8988T (cell line): ENCODE measurements around the gene SLC5A5.
"Not testable (repeated sequence)": the region's sequence is repeated elsewhere in the genome, so short reads cannot be mapped to it uniquely, and the experiment has no call there.

ENCODE experiments used
- DNase-seq: peaks from one replicate; pipeline ENCODE4 v3.0.0; 2011

The SLC5A5 gene

DNA sequence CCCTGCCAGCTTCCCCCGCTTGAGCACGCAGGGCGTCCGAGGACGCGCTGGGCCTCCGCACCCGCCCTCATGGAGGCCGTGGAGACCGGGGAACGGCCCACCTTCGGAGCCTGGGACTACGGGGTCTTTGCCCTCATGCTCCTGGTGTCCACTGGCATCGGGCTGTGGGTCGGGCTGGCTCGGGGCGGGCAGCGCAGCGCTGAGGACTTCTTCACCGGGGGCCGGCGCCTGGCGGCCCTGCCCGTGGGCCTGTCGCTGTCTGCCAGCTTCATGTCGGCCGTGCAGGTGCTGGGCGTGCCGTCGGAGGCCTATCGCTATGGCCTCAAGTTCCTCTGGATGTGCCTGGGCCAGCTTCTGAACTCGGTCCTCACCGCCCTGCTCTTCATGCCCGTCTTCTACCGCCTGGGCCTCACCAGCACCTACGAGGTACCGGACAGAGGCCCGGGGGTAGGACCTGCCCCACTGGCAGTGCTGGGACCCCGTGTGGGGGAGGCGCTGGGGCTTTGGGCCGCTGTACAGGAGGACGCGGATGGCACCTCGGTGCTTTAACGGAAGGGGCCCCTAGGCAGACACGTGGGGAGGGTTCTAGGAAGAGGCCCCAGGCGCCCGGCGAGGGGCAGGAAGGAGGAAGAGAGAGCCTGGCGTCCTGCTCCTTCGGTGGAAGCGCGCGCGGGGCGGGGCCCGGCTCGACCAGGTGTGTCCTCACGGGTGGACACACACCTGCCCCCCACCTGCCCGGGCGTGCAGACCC is 681 bp downstream of the SLC5A5 start:
- DNase-seq, result no peak

DNA sequence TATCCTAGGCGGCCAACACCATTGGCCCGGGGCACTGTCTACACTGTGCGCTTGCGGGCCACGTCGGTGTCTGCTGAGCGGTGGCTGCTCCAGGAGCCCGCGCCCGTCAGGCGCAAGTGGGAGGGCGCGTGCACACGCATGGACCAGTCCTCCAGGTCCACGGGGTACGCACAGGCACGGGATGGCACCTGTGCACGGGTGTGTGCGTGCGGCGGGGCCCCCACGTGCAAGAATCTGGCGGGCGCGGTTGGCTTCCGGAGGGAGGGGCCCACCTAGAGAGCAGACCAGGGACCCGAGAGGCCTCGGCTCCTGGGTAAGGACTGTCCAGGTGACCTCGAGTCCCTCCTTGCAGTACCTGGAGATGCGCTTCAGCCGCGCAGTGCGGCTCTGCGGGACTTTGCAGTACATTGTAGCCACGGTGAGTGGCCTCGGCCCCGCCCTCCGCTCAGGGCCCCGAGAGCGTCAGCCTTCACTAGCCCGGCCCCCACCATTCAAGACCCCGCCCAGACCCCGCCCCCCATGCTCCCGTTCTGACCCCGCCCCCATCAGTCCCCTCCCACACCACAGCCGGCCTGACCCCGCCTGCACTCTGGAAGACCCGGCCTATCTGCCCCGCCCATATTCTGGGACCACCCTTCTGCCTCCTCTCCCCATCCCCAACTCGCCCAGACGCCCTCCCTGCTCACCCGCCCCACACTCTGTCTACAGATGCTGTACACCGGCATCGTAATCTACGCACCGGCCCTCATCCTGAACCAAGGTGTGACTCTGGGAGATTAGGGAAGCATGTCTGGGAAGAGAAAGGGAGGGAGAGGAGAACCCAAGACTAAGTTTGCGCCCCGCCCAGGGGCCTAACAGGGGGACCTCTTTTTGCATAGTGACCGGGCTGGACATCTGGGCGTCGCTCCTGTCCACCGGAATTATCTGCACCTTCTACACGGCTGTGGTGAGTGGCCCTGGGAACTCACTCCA is 2.3 kb downstream of the SLC5A5 start:
- DNase-seq, result no peak

DNA sequence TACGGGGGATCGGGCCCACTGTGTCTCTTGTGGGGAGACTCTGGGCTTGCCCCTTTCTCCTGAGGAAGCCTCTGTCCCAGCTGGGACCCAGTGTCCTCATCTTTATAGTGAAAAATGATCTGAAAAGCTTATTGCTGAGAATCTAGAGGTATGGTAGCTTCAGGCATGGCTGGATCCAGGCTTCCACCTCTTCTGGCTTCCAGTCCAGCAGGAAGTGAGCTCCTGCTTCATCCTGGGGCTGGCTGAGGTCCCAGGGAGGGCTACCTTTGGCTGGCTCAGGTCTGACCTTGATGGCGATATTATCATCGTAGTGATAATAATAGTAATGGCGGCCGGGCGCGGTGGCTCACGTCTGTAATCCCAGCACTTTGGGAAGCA is 3.0 kb downstream of the SLC5A5 start:
- no peak for DNase-seq

DNA sequence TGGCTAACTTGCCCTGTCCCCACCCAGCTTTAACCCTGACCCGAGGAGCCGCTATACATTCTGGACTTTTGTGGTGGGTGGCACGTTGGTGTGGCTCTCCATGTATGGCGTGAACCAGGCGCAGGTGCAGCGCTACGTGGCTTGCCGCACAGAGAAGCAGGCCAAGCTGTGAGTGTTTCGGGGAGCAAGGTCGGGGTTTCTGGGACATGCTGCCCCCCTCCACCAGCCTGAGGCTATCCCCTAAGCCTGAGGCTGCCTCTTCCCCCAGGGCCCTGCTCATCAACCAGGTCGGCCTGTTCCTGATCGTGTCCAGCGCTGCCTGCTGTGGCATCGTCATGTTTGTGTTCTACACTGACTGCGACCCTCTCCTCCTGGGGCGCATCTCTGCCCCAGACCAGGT is 6.0 kb downstream of the SLC5A5 start:
- no peak for DNase-seq

DNA sequence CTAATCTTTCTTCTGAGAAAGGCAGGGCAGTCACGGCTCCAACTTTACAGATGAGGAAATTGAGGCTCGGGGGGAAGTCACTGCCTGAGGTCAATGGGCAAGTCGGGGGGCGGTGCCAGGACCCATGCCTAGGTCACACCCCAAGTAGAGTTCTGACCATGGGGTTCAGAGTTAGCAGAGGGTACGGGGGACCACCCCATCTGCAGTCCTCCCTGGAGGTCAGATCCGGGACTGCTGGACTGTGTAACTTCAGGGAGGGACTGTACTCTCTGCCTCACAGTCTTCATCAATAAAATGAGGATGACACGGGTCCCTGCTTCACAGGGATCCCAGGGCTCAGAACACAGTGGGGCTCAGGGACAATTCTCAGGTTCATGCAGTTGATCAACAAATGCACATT is 7.7 kb downstream of the SLC5A5 start:
- no peak for DNase-seq

DNA sequence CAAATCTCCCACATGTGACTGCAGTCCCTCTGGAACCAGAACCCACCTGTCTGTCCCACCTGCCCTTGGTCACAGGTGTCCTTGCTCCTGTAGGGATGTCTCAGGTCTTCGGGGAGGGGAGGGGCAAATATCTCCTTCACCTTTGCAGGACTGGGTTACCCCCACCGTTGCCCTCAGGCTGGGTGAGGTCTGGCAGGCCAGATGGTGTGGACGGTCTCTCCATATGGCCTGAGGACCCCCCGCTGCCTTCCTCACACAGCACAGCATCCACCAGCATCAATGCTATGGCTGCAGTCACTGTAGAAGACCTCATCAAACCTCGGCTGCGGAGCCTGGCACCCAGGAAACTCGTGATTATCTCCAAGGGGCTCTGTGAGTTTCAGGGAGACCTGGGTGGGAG is 10.0 kb downstream of the SLC5A5 start:
- no peak for DNase-seq

DNA sequence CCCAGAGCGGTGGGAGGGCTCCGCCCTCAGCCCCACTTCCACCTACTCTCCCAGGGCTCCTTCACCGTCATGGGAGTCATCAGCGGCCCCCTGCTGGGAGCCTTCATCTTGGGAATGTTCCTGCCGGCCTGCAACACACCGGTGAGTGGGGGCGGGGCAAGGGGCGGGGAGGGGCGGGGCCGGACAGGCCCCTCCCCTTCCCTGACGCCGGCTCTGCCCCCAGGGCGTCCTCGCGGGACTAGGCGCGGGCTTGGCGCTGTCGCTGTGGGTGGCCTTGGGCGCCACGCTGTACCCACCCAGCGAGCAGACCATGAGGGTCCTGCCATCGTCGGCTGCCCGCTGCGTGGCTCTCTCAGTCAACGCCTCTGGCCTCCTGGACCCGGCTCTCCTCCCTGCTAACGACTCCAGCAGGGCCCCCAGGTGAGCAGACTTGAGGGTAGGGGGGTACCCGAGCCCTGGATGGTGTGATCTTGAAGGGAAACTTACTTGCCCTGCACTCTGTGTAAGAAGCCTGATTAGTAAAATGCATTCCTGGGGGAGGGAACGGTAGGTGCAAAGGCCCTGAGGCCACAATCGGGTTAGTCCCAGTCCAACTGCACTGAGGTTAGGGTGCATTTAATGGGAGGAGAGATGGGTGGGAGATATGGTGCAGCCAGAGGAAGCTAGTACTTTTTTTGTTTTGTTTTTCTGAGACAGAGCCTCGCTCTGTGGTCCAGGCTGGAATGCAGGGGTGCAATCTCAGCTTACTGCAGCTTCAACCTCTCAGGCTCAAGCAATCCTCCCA is 12.1 kb downstream of the SLC5A5 start:
- DNase-seq, result no peak

DNA sequence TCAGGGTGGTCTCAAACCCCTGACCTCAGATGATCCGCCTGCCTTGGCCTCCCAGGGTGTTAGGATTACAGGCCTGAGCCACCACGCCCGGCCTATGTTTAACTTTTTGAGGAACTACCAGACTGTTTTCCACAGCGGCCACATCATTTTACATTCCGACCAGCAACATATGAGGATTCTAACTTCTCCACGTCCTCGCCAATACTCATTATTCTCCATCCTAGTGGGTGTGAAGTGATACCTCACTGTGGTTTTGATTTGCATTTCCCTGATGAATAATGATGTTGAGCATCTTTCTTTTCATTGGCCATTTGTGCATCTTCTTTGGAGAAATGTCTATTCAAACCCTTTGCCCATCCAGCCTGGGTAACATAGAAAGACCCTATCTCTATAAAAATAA is 14.8 kb downstream of the SLC5A5 start:
- no peak for DNase-seq

DNA sequence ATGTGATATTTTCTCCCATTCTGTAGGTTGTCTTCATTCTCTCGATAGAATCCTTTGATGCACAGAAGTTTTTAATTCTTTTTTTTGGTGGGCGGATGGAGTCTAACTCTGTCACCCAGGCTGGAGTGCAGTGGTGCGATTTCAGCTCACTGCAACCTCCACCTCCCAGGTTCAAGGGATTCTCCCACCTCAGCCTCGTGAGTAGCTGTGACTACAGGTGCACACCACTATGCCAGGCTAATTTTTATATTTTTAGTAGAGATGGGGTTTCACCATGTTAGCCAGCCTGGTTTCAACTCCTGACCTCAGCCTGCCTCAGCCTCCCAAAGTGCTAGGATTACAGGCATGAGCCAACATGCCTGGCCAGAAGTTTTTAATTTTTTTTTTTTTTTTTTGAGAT is 15.5 kb downstream of the SLC5A5 start:
- DNase-seq, result not testable (repeated sequence)

DNA sequence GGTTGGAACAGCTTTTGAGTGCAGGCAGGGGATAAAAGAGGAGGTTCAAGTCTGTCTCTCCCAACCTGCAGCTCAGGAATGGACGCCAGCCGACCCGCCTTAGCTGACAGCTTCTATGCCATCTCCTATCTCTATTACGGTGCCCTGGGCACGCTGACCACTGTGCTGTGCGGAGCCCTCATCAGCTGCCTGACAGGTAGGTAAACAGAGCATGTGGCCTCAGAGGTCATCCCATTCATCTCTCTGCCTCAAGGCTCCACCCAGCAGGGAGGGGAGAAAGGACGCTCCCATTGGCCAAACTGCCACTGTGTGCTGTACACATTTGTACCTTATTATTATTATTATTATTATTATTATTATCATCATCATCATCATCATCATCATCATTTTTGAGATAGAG is 16.5 kb downstream of the SLC5A5 start:
- DNase-seq, result no peak

DNA sequence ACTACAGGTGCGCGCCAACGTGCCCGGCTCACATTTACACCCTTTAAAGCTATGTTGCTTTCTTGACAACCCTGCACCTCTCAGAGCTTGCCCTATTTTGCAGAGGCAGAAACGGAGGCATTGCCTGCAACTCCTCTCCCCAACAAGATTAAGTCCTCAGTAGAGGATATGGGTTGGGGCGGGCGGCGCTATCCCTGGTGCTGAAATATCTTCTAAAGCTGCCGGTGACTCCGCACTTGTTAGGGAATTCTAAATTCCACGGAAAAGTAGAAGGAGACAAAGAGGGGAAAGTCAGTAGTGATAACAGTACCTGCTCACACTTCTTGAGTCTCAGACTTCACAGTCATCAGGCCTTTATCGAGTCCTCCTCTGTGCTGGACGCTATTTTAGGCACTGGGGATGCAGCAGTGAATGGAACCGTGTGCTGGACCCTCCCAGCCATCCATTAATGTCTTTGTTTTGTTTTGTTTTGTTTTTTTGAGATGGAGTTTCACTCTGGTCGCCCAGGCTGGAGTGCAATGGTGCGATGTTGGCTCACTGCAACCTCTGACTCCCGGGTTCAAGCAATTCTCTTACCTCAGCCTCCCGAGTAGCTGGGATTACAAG is 18.0 kb downstream of the SLC5A5 start:
- DNase-seq, result no peak

DNA sequence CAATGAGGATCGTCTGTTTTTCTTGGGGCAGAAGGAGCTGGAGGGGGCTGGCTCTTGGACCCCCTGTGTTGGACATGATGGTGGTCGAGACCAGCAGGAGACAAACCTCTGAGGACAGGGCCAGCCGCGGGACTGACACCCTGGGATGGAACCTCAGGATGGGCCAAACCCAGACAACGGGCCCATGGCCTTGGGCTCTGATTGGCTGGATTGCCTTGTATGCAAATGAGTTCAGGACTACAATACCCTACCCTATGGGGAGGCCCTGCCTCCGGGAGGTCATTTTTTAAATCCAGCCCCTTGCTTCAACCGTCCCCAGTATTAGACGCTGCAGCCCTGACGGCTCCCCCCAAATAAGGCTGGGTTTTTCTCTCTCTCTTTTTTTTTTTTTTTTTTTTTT is 22.0 kb downstream of the SLC5A5 start:
- DNase-seq, result no peak

DNA sequence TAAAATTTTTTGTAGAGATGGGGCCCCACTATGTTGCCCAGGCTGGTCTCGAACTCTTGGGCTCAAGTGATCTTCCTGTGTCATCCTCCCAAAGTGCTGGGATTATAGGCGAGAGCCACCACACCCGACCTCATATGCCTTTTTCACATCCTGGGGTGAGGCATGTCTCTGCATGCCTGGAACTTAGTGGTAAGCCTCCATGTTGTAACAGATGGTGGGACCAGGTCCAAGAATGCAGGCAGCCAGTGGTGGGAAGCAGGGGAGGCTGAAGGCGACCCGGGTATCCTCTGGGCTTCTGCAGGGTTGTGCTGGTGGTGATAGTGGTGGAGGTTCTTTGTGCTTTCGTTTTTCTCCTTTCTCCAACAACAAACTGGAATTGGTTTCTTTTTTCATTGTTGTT is 31.0 kb downstream of the SLC5A5 start:
- DNase-seq, result no peak

DNA sequence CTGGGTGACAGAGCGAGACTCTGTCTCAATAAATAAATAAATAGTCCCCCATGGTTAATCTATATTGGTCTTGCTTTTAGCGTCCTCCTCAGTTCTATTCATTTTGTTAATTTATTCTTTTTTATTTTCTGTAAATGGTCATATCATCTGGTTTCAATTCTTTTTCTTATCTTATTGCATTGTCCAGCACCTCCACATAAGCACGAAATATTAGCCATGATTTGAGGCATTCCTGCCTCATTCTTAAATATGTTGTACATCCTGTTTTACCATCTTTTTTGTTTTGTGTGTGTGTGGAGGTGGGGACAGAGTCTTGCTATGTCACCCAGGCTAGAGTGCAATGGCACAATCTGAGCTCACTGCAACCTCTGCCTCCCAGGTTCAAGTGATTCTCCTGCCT is 36.5 kb downstream of the SLC5A5 start:
- DNase-seq, result no peak

DNA sequence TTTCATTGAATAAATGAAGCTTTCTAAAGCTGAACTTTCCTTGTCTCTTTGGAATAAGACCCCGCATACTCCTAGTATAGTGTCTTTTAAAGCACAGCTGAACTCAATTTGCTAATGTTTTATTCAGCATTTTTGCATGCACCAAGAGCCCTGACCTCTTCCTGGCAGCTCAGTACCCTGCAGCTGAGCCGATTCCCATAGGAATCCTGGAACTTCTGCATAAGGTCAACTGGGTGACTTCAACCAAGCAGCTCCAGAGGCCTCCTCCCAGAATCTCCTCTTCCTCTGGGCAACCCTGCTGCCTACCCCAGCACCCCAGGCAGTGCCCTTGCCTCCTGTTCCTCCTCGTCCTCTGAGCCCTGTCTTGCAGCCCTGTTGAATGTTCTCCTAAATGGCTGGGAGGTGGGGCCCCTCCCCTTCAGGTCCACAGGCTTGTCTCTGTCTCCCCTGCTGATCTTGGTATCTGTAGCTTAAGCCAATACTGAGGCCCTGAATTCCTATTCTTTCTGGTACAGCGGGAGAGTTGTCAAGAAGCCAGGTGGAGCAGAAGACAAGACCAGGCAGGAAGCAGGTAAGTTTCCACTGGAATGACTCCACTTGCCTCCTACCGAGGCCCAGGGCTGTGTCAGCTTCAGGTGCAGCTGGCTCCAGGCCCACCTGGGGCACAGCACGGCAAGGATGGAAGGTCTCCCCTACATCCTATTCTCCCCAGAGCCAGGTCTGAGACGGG is 37.4 kb downstream of the SLC5A5 start:
- no peak for DNase-seq

DNA sequence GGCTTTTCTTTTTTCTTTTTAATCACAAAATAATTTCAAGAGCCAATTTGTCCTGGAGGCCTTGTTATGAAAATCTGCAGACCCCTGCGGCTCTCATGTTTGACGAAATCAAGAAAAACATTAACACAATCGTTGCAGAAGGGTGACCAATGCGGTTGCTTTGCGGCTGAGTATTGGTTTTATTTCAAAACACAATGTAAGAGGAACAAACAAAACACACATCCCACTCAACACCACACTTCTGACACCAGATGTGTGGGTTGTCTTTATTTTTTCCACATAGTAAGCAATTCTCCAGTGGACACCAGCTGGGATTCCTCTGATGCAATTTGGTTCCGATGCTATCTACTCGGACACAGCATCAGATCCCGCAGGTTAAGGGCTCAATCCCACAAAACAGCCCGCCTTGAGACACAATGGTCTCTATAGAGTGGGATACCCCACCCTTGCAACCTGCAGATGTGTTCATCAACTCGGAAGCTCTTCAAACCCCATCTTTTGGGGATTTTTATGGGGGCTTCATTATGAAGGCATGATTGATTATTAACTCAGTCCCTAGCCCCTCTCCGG is 39.1 kb downstream of the SLC5A5 start:
- no peak for DNase-seq

DNA sequence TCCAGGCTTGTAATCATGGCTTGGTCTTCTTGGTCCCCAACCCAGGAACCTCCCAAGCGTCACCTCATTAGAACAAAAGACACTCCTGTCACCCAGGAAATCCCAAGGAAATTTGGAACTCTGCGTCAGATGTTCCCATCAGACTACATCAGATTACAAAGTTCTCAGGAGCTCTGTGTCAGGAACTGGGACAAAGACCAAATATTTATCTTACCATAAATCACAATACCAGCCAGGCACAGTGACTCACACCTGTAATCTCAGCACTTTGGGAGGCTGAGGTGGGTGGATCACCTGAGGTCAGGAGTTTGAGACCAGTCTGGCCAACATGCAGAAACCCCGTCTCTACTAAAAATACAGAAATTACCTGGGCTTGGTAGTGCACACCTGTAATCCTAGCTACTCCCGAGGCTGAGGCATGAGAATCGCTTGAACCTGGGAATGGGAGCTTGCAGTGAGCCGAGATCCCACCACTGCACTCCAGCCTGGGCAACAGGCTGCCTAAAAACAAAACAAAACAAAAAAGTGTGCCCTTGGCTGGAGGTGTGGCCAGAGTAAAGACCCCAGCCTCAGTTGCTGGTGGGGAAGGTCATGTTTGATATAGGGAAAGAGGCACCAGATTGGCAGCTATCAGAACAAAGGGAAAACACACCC is 44.3 kb downstream of the SLC5A5 start:
- no peak for DNase-seq

DNA sequence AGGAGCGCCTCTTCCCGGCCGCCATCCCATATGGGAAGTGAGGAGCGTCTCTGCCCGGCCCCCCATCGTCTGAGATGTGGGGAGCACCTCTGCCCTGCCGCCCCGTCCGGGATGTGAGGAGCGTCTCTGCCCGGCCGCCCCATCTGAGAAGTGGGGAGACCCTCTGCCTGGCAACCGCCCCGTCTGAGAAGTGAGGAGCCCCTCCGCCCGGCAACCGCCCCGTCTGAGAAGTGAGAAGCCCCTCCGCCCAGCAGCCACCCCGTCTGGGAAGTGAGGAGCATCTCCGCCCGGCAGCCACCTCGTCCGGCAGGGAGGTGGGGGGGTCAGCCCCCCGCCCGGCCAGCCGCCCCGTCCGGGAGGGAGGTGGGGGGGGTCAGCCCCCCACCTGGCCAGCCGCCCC is 46.4 kb downstream of the SLC5A5 start:
- DNase-seq, result not testable (repeated sequence)

DNA sequence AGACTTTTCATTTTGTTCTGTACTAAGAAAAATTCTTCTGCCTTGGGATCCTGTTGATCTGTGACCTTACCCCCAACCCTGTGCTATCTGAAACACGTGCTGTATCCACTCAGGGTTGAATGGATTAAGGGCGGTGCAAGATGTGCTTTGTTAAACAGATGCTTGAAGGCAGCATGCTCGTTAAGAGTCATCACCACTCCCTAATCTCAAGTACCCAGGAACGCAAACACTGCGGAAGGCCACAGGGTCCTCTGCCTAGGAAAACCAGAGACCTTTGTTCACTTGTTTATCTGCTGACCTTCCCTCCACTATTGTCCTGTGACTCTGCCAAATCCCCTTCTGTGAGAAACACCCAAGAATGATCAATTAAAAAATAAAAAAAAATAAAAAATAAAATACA is 47.4 kb downstream of the SLC5A5 start:
- not testable (repeated sequence) for DNase-seq

DNA sequence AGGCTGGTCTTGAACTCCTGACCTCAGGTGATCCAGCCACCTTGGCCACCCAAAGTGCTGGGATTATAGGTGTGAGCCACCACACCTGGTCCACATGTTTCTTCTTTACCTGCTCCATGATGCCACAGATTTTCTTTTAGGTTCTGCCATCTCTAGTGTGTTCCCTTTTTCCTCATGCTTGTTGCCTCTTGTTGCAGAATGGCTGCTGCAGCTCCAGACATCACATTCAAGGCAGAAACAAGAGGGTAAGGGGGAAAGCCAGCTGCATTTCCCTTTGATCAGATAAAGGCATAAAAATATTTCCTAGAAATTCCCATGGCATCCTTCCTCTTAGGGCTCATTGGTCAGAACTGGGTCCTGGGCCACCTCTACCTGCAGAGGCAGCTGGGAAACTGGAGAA is 48.8 kb downstream of the SLC5A5 start:
- no peak for DNase-seq

DNA sequence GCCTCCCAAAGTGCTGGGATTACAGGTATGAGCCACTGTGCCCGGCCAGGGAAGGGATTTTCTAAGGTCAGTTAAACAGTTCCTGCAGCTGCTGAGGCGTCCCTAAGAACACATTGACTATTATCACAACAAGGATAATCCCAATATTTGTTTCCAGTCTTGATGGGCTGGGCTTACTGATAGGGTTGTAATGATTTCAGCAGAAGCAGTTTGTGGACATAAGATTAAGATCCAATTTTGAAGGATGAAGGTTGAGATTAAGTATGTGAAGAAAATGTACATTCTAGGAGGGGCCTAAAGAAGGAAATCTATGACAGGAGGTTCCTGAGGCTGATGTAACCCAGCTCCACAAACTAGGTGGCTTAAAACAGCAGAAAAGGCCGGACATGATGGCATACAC is 50.4 kb downstream of the SLC5A5 start:
- no peak for DNase-seq
